Uterus (tissue), 4 donors: ENCODE data around the gene ILDR2. TPM values are rescaled to one million over a fixed set of nuclear protein-coding genes. Genes with fewer than 3 reads are reported as not detected.

Experiments
- DNase-seq, 2 donors: peaks; one replicate each; pipeline ENCODE4 v3.0.0-alpha.2; 2019 to 2020
- H3K27ac ChIP-seq, 2 donors: fragments of 200-600 bp; sonication (generic); 1 replicate in 1 of 2; 2 replicates in 1 of 2; pipeline ENCODE4 v1.5.1; 2016 to 2018
- H3K27me3 ChIP-seq, 2 donors: fragments of 200-600 bp; sonication (generic); one replicate each; pipeline ENCODE4 v1.5.1; 2018 to 2019; ENCODE audit warnings: control low read depth in 1 of 2
- H3K36me3 ChIP-seq, 2 donors: fragments of 200-600 bp; sonication (generic); one replicate each; pipeline ENCODE4 v1.5.1; 2019; ENCODE audit warnings: control low read depth in 1 of 2
- H3K4me1 ChIP-seq, 2 donors: fragments of 200-600 bp; sonication (generic); one replicate each; pipeline ENCODE4 v1.5.1; 2018 to 2019; ENCODE audit warnings: control low read depth in 1 of 2
- H3K4me3 ChIP-seq, 2 donors: fragments of 200-600 bp; sonication (generic); 1 replicate in 1 of 2; 2 replicates in 1 of 2; pipeline ENCODE4 v1.5.1; 2018 to 2019; ENCODE audit warnings: mild to moderate bottlenecking in 1 of 2
- H3K9me3 ChIP-seq, 2 donors: fragments of 200-600 bp; sonication (generic); one replicate each; pipeline ENCODE4 v1.5.1; 2019; ENCODE audit warnings: control low read depth in 1 of 2
- CTCF ChIP-seq, 4 experiments: fragments of 200-600 bp in 2 of 4; fragments of 450-650 bp in 2 of 4; sonication (generic) in 2 of 4; IDR thresholded peaks; one replicate each; pipeline ENCODE4 v1.5.1; 2016 to 2019; ENCODE audit warnings: antibody characterized with exemption in 4 of 4, mild to moderate bottlenecking in 2 of 4, moderate library complexity in 1 of 4
- POLR2A ChIP-seq, 2 donors: fragments of 450-650 bp; IDR thresholded peaks; one replicate each; pipeline ENCODE4 v1.6.1; 2016; ENCODE audit warnings: antibody characterized with exemption in 2 of 2, mild to moderate bottlenecking in 1 of 2, moderate library complexity in 1 of 2
- intact Hi-C: fragments of 100-400 bp; cut with DNase I; formaldehyde crosslinking; loops from one replicate; pipeline ENCODE4 v1.15.1; 2023; ENCODE audit warnings: low total_unique reads
- total RNA-seq, 4 donors: library from RNA; depleted of rRNA in 3 of 4; stranded (reverse); fragments of >200 nt in 3 of 4; gene quantifications; one replicate each; pipeline versions ENCODE4 v1.1.0 to v1.2.4, GENCODE V29; 2014 to 2023
- donor health status: DM: yes; HTN: yes; CAD: no.

Gene ILDR2
- total RNA-seq, 4 donors from 2014 or later, result 0.30 to 2.8 TPM; not detected in 2

GRCh38 chr1:166900987-166901386 is 74.4 kb downstream of the ILDR2 start:
- no peak for DNase-seq
- intact Hi-C loops, result loop anchor here (10.0 kb wide), 1 partner anchor 164 kb away; no protein-coding TSS in a partner anchor

DNA sequence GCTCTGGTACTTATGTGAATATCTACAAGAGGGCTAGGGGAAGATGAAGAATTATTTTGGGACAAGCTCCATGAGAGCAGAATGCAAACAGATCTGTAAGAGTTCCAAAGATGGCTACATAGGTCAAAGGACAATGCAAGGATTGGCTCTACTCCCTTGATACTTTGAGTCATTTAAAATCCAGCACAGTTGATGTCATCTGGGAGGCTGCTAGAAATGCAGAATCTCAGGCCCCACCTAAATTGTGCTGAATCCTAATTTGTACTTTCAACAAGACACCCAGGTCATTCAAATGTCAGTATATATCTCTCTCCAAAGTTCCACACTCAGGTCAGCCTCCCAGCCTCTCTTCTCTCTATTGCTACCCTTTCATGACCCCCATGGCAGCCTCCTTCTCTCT is 75.6 kb downstream of the ILDR2 start:
- Histone ChIP-seq H3K36me3 (no peaks in the 10 kb centered on the region), H3K27me3 (no peaks in the 10 kb centered on the region), H3K9me3 (no peaks in the 10 kb centered on the region), H3K27ac (no peak overlapping the region), H3K4me3 (no peak overlapping the region), H3K4me1 (no peaks in the 10 kb centered on the region)
- no peak for DNase-seq
- TF ChIP-seq CTCF (IDR thresholded peaks at IDR 0.05), result no peak
- intact Hi-C loops, result loop anchor here (10.0 kb wide), 1 partner anchor 165 kb away; no protein-coding TSS in a partner anchor

More at GRCh38 chr1:166900987-166901386, 74.4 kb downstream of the ILDR2 start:
- no peak overlapping the region for H3K4me3 ChIP-seq
- H3K36me3 ChIP-seq, result no peaks in the 10 kb centered on the region
- no peaks in the 10 kb centered on the region for H3K9me3 ChIP-seq
- no peaks in the 10 kb centered on the region for H3K4me1 ChIP-seq
- TF ChIP-seq CTCF (IDR thresholded peaks at IDR 0.05), result no peak
- no peak overlapping the region for H3K27ac ChIP-seq
- no peaks in the 10 kb centered on the region for H3K27me3 ChIP-seq

DNA sequence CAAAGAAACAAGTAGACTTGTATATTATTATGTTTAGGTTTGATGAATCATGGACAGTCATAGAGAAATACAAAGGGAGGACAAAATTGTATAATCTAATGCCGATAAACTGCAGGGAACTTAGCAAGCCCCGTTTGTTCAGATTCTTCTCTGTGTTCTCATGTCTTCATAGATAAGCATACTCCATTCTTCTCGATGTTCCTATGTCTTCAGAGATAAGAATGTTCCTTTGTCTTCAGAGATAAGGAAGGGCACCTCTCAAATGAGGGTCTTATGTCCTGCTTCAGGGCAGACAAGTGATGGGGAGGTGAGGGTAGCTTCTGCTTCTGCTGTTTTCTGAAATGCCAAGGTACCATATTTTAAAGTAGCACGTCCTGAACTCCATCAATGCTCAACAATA is 79.6 kb downstream of the ILDR2 start:
- Histone ChIP-seq H3K4me1 (no peaks in the 10 kb centered on the region), H3K9me3 (no peaks in the 10 kb centered on the region), H3K4me3 (no peak overlapping the region), H3K27ac (no peak overlapping the region), H3K36me3 (no peaks in the 10 kb centered on the region), H3K27me3 (no peaks in the 10 kb centered on the region)
- no peak for DNase-seq
- intact Hi-C loops, result no loop called here
- TF ChIP-seq POLR2A (IDR thresholded peaks at IDR 0.05) (no peak), CTCF (IDR thresholded peaks at IDR 0.05) (no peak)

GRCh38 chr1:166889776-166890175 is 85.6 kb downstream of the ILDR2 start:
- Histone ChIP-seq H3K27ac (no peak overlapping the region), H3K9me3 (no peaks in the 10 kb centered on the region), H3K27me3 (no peaks in the 10 kb centered on the region), H3K4me1 (no peaks in the 10 kb centered on the region), H3K36me3 (no peaks in the 10 kb centered on the region), H3K4me3 (no peak overlapping the region)
- intact Hi-C loops, result no loop called here
- no peak for DNase-seq
- TF ChIP-seq POLR2A (IDR thresholded peaks at IDR 0.05) (no peak), CTCF (IDR thresholded peaks at IDR 0.05) (no peak)

DNA sequence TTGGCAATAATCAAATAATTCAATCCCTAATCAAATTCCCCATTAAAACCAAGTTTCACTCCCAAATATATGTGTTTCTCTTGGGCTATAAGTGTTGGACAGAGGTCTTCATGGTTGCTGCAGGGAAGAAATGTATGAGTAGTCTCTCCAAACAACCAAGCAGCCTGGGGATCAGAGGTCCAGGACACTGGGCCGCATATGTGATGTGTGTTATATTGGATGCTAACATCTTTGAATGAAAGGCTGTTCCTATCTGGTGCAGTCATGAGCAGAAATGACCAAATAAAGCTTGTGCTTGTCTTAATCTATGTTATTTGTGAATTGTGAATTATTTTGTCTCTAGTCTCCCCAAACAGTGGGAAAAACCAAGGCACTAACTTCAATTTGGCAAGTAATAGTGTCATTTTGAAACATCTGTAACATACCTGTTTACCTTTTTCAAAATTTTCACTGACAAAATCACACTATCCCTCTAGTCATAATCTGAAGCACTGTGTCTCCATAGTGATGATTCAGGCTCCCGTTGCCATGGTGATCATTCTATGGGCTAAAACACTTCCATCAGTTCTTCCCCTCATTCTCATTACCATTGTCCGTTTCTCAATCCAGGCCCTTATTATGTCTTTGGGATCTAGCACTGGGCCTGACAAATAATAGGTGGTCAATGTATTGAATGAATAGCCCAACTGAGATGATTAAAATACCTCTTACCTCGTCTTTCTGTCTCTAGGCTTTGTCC is 86.8 kb downstream of the ILDR2 start:
- H3K4me3 ChIP-seq, result no peak overlapping the region
- H3K27ac ChIP-seq, result no peak overlapping the region
- no peaks in the 10 kb centered on the region for H3K36me3 ChIP-seq
- intact Hi-C loops, result no loop called here
- TF ChIP-seq POLR2A (IDR thresholded peaks at IDR 0.05) (no peak), CTCF (IDR thresholded peaks at IDR 0.05) (no peak)
- H3K9me3 ChIP-seq, result no peaks in the 10 kb centered on the region
- no peak for DNase-seq
- no peaks in the 10 kb centered on the region for H3K27me3 ChIP-seq
- no peaks in the 10 kb centered on the region for H3K4me1 ChIP-seq
